Measurements from ENCODE around the gene CFAP119. TPM values are rescaled to one million over a fixed set of nuclear protein-coding genes. Genes with fewer than 3 reads are reported as not detected.

CFAP119 gene
- total and polyA plus RNA-seq, 4 donors: 0.33 to 2.7 (median 1.2) TPM

GRCh38 chr16:30711712-30712111, 50.1 kb downstream of the CFAP119 start:
- Histone ChIP-seq H3K4me3 (ENCODE audit: low read depth in 1 of 3, low read length in 3 of 3) (no peak overlapping the region), H3K27ac (ENCODE audit: low read depth in 1 of 2, low read length in 2 of 2) (no peak overlapping the region), H3K9me3 (ENCODE audit: control insufficient read depth in 4 of 4, low read length in 3 of 4) (no peaks in the 10 kb centered on the region), H3K36me3 (ENCODE audit: control insufficient read depth in 4 of 4, insufficient read depth in 3 of 4, low read depth in 1 of 4, low read length in 3 of 4) (peaks cover 32 to 88% (median 77%) of the 10 kb centered on the region in 4 donors), H3K27me3 (ENCODE audit: control insufficient read depth in 4 of 4, insufficient read depth in 4 of 4, low read length in 3 of 4) (no peaks in the 10 kb centered on the region), H3K9ac (ENCODE audit: low read depth in 1 of 2, low read length in 2 of 2) (no peak overlapping the region), H3K4me1 (ENCODE audit: control insufficient read depth in 4 of 4, insufficient read depth in 4 of 4, low read length in 3 of 4) (no peaks in the 10 kb centered on the region)
- DNase-seq (ENCODE audit: low spot score): no peak
- WGBS: 97% methylated on average over 1 of the region's 1 CpG
- no peak for TF ChIP-seq FOXA2 (IDR thresholded peaks at IDR 0.05)
- no peak for TF ChIP-seq RXRA (IDR thresholded peaks at IDR 0.05)
- TF ChIP-seq EGR1 (IDR thresholded peaks at IDR 0.05; ENCODE audit: low read depth in 2 of 2): no peak
- no peak for TF ChIP-seq YY1 (IDR thresholded peaks at IDR 0.05)
- no peak for TF ChIP-seq SP1 (IDR thresholded peaks at IDR 0.05)
- no peak for TF ChIP-seq HNF4A (conservative IDR thresholded peaks at IDR 0.05)
- no peak for TF ChIP-seq REST (IDR thresholded peaks at IDR 0.05)
- TF ChIP-seq JUND (IDR thresholded peaks at IDR 0.05): no peak
- no peak for TF ChIP-seq HNF4G (IDR thresholded peaks at IDR 0.05)
- no peak for TF ChIP-seq TAF1 (conservative IDR thresholded peaks at IDR 0.05)
- TF ChIP-seq FOXA1 (IDR thresholded peaks at IDR 0.05): no peak
- TF ChIP-seq ZBTB33 (IDR thresholded peaks at IDR 0.05): no peak
- no peak for TF ChIP-seq ATF3 (IDR thresholded peaks at IDR 0.05)
- TF ChIP-seq CTCF (IDR thresholded peaks at IDR 0.05; ENCODE audit: low read depth, low read length, missing input control): no peak
- no peak for TF ChIP-seq RAD21 (IDR thresholded peaks at IDR 0.05)
- no peak for TF ChIP-seq NR2F2 (IDR thresholded peaks at IDR 0.05)

GRCh38 chr16:30710971-30711370, 50.9 kb downstream of the CFAP119 start:
- Histone ChIP-seq H3K4me1 (ENCODE audit: control insufficient read depth in 4 of 4, insufficient read depth in 4 of 4, low read length in 3 of 4) (no peaks in the 10 kb centered on the region), H3K9me3 (ENCODE audit: control insufficient read depth in 4 of 4, low read length in 3 of 4) (no peaks in the 10 kb centered on the region), H3K36me3 (ENCODE audit: control insufficient read depth in 4 of 4, insufficient read depth in 3 of 4, low read depth in 1 of 4, low read length in 3 of 4) (peaks cover 31 to 88% (median 77%) of the 10 kb centered on the region in 4 donors), H3K4me3 (ENCODE audit: low read depth in 1 of 3, low read length in 3 of 3) (no peak overlapping the region), H3K27me3 (ENCODE audit: control insufficient read depth in 4 of 4, insufficient read depth in 4 of 4, low read length in 3 of 4) (no peaks in the 10 kb centered on the region), H3K9ac (ENCODE audit: low read depth in 1 of 2, low read length in 2 of 2) (no peak overlapping the region), H3K27ac (ENCODE audit: low read depth in 1 of 2, low read length in 2 of 2) (no peak overlapping the region)
- no peak for DNase-seq (ENCODE audit: low spot score)
- WGBS: 97% methylated on average over 4 of the region's 4 CpGs
- TF ChIP-seq JUND (IDR thresholded peaks at IDR 0.05): no peak
- TF ChIP-seq REST (IDR thresholded peaks at IDR 0.05): no peak
- TF ChIP-seq HNF4A (conservative IDR thresholded peaks at IDR 0.05): no peak
- TF ChIP-seq ZBTB33 (IDR thresholded peaks at IDR 0.05): no peak
- no peak for TF ChIP-seq ATF3 (IDR thresholded peaks at IDR 0.05)
- TF ChIP-seq YY1 (IDR thresholded peaks at IDR 0.05): no peak
